ENCODE results near the gene SSR3.

DNA sequence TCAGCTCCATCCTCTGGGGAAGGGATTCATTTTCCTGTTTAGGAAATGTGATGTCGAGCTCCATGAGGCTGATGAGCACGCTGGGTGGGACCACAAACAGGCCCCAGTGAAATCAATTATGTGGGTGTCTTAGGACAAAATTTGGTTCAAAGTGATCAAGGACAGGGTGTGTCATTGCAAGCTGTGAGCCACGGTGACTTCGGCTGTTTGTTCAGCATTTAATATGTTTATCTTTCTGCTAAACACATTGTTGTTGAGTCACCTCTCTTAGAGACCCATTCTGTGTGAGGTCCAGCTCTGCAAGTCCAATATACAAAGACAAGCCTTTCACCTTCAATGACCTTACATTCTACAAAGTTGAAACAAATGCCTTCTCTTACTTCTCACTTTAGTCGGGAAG lies 41.3 kb downstream of the SSR3 start:
- TF ChIP-seq, protein P1, sequence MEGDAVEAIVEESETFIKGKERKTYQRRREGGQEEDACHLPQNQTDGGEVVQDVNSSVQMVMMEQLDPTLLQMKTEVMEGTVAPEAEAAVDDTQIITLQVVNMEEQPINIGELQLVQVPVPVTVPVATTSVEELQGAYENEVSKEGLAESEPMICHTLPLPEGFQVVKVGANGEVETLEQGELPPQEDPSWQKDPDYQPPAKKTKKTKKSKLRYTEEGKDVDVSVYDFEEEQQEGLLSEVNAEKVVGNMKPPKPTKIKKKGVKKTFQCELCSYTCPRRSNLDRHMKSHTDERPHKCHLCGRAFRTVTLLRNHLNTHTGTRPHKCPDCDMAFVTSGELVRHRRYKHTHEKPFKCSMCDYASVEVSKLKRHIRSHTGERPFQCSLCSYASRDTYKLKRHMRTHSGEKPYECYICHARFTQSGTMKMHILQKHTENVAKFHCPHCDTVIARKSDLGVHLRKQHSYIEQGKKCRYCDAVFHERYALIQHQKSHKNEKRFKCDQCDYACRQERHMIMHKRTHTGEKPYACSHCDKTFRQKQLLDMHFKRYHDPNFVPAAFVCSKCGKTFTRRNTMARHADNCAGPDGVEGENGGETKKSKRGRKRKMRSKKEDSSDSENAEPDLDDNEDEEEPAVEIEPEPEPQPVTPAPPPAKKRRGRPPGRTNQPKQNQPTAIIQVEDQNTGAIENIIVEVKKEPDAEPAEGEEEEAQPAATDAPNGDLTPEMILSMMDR (IDR thresholded peaks at IDR 0.05) = no peak
- TF ChIP-seq POLR2A (IDR thresholded peaks at IDR 0.05) = no peak
